ENCODE measurements around the gene ARTN. TPM values are rescaled to one million over a fixed set of nuclear protein-coding genes. Genes with fewer than 3 reads are reported as not detected.

ARTN gene
- total RNA-seq, 4 donors from 2014 or later = 0.48 to 2.7 (median 1.3) TPM; not detected in 1

DNA sequence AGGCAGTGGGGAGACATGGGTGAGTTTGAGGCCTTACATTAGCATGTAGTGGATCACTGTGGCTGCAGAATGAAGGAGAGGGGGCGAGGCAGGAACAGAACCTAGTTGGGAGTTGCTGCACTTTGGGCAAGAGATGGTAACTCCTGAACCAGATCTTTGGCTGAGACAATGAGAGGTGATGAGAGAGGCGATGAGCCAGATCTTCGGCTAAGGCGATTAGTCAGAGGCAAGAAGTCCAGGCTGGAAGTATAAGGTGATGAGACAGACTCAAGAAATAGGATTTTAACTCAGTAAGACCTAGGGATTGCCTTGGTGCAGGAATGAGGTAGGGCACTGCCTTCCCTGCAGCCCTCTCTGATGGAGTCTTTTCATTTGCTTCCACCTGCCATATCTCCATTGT is 9.1 kb upstream of the ARTN start:
- H3K36me3 ChIP-seq = no peaks in the 10 kb centered on the region
- intact Hi-C loops (cut with DNase I; ENCODE audit: low total_unique reads) = no loop called here

DNA sequence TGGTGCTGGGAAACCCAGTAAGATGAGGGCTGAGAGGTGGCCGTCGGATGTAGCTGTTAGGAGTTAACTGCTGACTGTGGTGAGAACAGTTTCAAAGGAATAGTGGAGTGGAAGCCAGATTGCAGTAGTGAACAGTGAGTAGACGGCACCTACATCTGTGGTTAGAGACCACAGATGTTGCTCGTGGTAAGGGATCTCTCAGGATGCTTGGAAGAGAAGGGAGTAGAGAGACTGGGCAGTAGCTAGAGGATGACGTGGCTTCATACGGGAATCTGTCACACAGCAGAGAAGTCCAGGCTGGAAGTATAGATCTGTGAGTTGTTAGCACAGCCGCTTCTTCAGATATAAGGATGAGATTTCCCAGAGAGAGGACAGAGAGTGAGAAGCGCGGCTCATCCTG is 7.8 kb upstream of the ARTN start:
- Histone ChIP-seq H3K9me3 (no peaks in the 10 kb centered on the region), H3K27me3 (no peaks in the 10 kb centered on the region), H3K4me1 (no peaks in the 10 kb centered on the region), H3K4me3 (no peak overlapping the region), H3K36me3 (no peaks in the 10 kb centered on the region), H3K27ac (no peak overlapping the region)
- no peak for TF ChIP-seq POLR2A (IDR thresholded peaks at IDR 0.05)
- TF ChIP-seq, protein P1, sequence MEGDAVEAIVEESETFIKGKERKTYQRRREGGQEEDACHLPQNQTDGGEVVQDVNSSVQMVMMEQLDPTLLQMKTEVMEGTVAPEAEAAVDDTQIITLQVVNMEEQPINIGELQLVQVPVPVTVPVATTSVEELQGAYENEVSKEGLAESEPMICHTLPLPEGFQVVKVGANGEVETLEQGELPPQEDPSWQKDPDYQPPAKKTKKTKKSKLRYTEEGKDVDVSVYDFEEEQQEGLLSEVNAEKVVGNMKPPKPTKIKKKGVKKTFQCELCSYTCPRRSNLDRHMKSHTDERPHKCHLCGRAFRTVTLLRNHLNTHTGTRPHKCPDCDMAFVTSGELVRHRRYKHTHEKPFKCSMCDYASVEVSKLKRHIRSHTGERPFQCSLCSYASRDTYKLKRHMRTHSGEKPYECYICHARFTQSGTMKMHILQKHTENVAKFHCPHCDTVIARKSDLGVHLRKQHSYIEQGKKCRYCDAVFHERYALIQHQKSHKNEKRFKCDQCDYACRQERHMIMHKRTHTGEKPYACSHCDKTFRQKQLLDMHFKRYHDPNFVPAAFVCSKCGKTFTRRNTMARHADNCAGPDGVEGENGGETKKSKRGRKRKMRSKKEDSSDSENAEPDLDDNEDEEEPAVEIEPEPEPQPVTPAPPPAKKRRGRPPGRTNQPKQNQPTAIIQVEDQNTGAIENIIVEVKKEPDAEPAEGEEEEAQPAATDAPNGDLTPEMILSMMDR (IDR thresholded peaks at IDR 0.05) = no peak
- no peak for DNase-seq
- intact Hi-C loops (cut with DNase I; ENCODE audit: low total_unique reads) = no loop called here

More for the DNA sequence above, 9.1 kb upstream of the ARTN start:
- H3K4me3 ChIP-seq = no peak overlapping the region
- no peak overlapping the region for H3K27ac ChIP-seq
- no peak for DNase-seq
- no peak for TF ChIP-seq POLR2A (IDR thresholded peaks at IDR 0.05)
- TF ChIP-seq, protein P1 (IDR thresholded peaks at IDR 0.05) = no peak
- H3K27me3 ChIP-seq = no peaks in the 10 kb centered on the region
- no peaks in the 10 kb centered on the region for H3K4me1 ChIP-seq
- H3K9me3 ChIP-seq = no peaks in the 10 kb centered on the region

DNA sequence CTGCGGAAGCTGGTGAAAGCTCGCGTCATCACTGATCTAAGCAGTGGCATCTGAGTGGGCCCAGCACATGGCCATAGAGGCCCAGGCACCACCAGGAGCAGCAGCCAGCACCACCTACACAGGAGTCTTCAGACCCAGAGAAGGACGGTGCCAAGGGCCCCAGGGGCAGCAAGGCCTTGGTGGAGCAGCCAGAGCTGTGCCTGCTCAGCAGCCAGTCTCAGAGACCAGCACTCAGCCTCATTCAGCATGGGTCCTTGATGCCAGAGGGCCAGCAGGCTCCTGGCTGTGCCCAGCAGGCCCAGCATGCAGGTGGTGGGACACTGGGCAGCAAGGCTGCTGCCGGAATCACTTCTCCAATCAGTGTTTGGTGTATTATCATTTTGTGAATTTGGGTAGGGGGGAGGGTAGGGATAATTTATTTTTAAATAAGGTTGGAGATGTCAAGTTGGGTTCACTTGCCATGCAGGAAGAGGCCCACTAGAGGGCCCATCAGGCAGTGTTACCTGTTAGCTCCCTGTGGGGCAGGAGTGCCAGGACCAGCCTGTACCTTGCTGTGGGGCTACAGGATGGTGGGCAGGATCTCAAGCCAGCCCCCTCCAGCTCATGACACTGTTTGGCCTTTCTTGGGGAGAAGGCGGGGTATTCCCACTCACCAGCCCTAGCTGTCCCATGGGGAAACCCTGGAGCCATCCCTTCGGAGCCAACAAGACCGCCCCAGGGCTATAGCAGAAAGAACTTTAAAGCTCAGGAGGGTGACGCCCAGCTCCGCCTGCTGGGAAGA is 3.2 kb upstream of the ARTN start:
- Histone ChIP-seq H3K36me3 (no peaks in the 10 kb centered on the region), H3K9me3 (no peaks in the 10 kb centered on the region), H3K4me1 (peaks cover 0 to 11% of the 10 kb centered on the region in 2 donors), H3K4me3 (no peak overlapping the region), H3K27me3 (no peaks in the 10 kb centered on the region), H3K27ac (no peak overlapping the region)
- no peak for TF ChIP-seq POLR2A (IDR thresholded peaks at IDR 0.05)
- TF ChIP-seq, protein P1 (IDR thresholded peaks at IDR 0.05) = peak in 1 of 4 experiments; percentile 12
- intact Hi-C loops (cut with DNase I; ENCODE audit: low total_unique reads) = no loop called here
- no peak for DNase-seq

DNA sequence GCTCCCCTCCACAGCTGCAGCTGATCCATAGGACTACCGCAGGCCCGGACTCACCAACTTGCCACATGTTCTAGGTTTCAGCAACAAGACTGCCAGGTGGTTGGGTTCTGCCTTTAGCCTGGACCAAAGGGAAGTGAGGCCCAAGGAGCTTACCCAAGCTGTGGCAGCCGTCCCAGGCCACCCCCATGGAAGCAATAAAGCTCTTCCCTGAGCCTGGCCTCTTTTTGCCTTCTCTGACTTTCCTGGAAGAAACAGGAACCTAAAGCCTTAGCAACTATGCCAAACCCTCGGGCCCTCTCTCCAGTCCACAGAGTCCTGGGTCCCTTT is 2.7 kb upstream of the ARTN start:
- H3K4me1 ChIP-seq = peaks cover 0 to 11% of the 10 kb centered on the region in 2 donors
- H3K27me3 ChIP-seq = no peaks in the 10 kb centered on the region
- intact Hi-C loops (cut with DNase I; ENCODE audit: low total_unique reads) = no loop called here
- H3K4me3 ChIP-seq = no peak overlapping the region
- DNase-seq = no peak
- no peak overlapping the region for H3K27ac ChIP-seq
- no peak for TF ChIP-seq POLR2A (IDR thresholded peaks at IDR 0.05)
- TF ChIP-seq, protein P1 (IDR thresholded peaks at IDR 0.05) = no peak
- H3K9me3 ChIP-seq = no peaks in the 10 kb centered on the region
- no peaks in the 10 kb centered on the region for H3K36me3 ChIP-seq

DNA sequence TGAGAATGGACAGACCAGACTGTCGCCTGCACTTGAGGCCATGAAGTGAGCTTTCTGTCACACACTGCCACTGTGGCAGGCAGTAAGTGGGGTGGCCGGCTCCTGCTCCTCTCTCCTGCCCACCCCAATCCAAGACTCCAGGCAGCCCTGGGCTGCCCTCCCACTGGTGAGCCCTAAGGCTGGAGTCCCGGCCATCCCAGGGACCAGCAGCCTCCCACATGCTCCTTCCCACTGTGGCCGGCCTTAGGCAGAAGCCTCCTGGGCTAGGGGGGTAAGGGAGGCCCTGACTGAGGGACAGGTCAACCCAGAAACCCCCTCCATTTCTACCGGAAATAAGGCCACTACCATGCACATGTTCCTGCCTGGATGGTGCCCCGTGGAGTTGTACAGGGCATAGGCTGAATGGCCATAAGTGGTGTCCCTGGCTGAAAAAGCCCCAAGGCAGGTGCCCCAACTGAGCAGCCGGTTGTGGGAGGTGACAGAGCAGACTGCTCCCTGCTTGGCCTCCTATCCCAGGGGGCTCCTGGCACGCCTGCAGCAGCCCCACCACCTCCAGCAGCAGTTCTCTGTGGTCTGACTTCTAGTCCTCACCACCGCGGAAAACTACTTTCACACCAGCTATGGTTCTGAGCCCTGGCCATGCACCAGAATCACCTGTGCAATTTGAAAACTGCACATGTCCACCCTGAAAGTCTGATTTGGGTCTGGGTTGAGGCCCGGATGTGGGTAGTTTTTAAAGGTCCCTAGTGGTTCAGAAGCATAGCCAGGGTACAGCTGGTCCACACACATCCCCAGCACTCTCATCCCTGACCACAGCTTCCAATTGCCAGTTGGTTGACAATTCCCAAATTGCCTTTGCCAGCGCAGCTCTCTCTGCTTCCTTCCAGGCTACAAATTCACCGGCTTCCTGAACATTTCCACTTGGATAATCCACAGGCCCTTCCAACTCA is 1.6 kb upstream of the ARTN start:
- peaks cover 0 to 11% of the 10 kb centered on the region in 2 donors for H3K4me1 ChIP-seq
- no peak for DNase-seq
- H3K36me3 ChIP-seq = no peaks in the 10 kb centered on the region
- no peaks in the 10 kb centered on the region for H3K27me3 ChIP-seq
- H3K27ac ChIP-seq = no peak overlapping the region
- H3K4me3 ChIP-seq = no peak overlapping the region
- no peaks in the 10 kb centered on the region for H3K9me3 ChIP-seq
- no peak for TF ChIP-seq POLR2A (IDR thresholded peaks at IDR 0.05)
- TF ChIP-seq, protein P1 (IDR thresholded peaks at IDR 0.05) = no peak
- intact Hi-C loops (cut with DNase I; ENCODE audit: low total_unique reads) = no loop called here

All from uterus (tissue), 4 donors.